HG02943 (cell line): Measurements from ENCODE around the gene OR2C3.

Experiments used
- ATAC-seq: cut with Tn5 transposase; IDR thresholded peaks from one replicate; pipeline ENCODE4 v1.9.1; 2021; ENCODE audit warnings: mild to moderate bottlenecking, low read depth, moderate library complexity; ENCODE audit not compliant: unreplicated experiment

OR2C3 gene

GRCh38 chr1:247536340-247536739 is at the start of gene OR2C3:
TSS of gene OR2C3 (minus strand) at chr1:247536440. CDS start at chr1:247532511, 3,929 bp downstream.
- ATAC-seq: no peak

- ATAC-seq: no peak
These were observed 42.8 kb upstream of the OR2C3 start for GRCh38 chr1:247578946-247579460.

- ATAC-seq: no peak
These were observed 40.3 kb upstream of the OR2C3 start for GRCh38 chr1:247576514-247576913.

- ATAC-seq: no peak
These were observed 38.4 kb upstream of the OR2C3 start for GRCh38 chr1:247574664-247575063.

GRCh38 chr1:247574236-247574635 is 38.0 kb upstream of the OR2C3 start:
- no peak for ATAC-seq

GRCh38 chr1:247562198-247562597 is 26.0 kb upstream of the OR2C3 start:
- no peak for ATAC-seq

GRCh38 chr1:247561711-247562110 is 25.5 kb upstream of the OR2C3 start:
- ATAC-seq: no peak

- no peak for ATAC-seq
These were observed 21.9 kb upstream of the OR2C3 start for GRCh38 chr1:247557926-247558674.

- ATAC-seq: no peak
These were observed 16.0 kb upstream of the OR2C3 start for GRCh38 chr1:247552231-247552630.

GRCh38 chr1:247551721-247552120 is 15.5 kb upstream of the OR2C3 start:
- ATAC-seq: no peak

GRCh38 chr1:247548769-247549182 is 12.5 kb upstream of the OR2C3 start, which contains the start of gene GCSAML:
TSS of gene GCSAML (plus strand) at chr1:247549134. CDS start at chr1:247549192, 58 bp downstream.
- ATAC-seq: no peak

- no peak for ATAC-seq
These were observed 11.9 kb upstream of the OR2C3 start for GRCh38 chr1:247548092-247548491.

- ATAC-seq: no peak
These were observed 6.6 kb upstream of the OR2C3 start for GRCh38 chr1:247542811-247543210.

GRCh38 chr1:247540581-247540980 is 4.3 kb upstream of the OR2C3 start:
- ATAC-seq: no peak

GRCh38 chr1:247539215-247539614 is 3.0 kb upstream of the OR2C3 start:
- ATAC-seq: no peak

GRCh38 chr1:247538561-247538960 is 2.3 kb upstream of the OR2C3 start:
- ATAC-seq: no peak

GRCh38 chr1:247535402-247535801 is 838 bp downstream of the OR2C3 start:
- no peak for ATAC-seq

- ATAC-seq: no peak
These were observed 4.3 kb downstream of the OR2C3 start for GRCh38 chr1:247531937-247532336.

- no peak for ATAC-seq
These were observed 5.5 kb downstream of the OR2C3 start for GRCh38 chr1:247530785-247531184.

GRCh38 chr1:247529771-247530355 is 6.4 kb downstream of the OR2C3 start:
- no peak for ATAC-seq

- no peak for ATAC-seq
These were observed 7.3 kb downstream of the OR2C3 start for GRCh38 chr1:247528812-247529474.
